ENCODE measurements around the gene TST. TPM values are rescaled to one million over a fixed set of nuclear protein-coding genes. Genes with fewer than 3 reads are reported as not detected.
A peak's percentile ranks its signal among the peaks of the same experiment; 100 is the strongest.
"Not testable (repeated sequence)": the region's sequence is repeated elsewhere in the genome, so short reads cannot be mapped to it uniquely, and the experiment has no call there.

TST gene
- total RNA-seq, 1 experiment from 2014 or later, result 29.6 TPM

GRCh38 chr22:37012262-37012904 lies 6.9 kb downstream of the TST start:
- peak; percentile 51 for DNase-seq

DNA sequence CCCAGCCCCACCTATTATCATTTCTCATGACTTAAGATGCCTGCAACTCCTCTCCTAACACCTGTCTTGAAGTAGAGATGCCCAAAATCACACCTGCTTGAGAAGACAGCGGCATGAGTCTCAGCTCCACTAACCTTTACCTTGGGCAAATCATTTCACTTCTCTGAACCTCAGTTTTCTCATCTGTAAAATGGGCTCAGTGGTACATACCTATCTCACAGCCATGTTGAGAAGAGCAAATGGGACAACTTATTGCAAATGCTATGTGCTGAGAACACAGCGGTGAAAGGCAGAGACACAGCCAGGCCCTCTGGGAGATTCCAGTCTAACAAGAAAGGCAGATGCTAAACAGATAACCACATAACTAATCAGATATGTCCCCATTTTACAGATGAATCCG lies 7.8 kb downstream of the TST start:
- Histone ChIP-seq H3K4me3 (no peak overlapping the region), H3K27me3 (no peaks in the 10 kb centered on the region; the same call in 1 of the 2 replicates), H3K9me3 (no peaks in the 10 kb centered on the region), H3K36me3 (no peaks in the 10 kb centered on the region)
- no peak for DNase-seq

More at GRCh38 chr22:37012262-37012904, 6.9 kb downstream of the TST start:
- Histone ChIP-seq H3K27me3 (no peaks in the 10 kb centered on the region), H3K36me3 (no peaks in the 10 kb centered on the region), H3K9me3 (no peaks in the 10 kb centered on the region), H3K4me3 (no peak overlapping the region)

DNA sequence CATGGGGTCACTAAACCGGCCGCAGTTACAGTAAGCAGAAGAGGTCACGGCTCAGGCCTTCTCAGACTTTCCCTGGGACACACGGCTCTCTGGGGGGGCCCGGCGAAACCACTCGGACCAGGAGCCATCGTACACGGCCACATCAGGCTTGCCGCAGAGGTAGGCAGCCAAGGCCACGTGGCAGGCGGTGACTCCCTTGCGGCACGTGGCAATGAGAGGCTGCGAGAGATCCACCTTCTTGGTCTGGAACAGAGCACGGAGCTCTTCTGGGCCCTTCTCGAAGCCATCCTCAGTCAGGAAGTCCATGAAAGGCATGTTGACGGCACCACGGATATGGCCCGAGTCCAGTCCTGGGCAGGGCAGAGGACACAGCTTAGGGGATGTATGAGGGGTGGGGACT lies 8.3 kb downstream of the TST start:
- no peaks in the 10 kb centered on the region for H3K36me3 ChIP-seq
- no peak for DNase-seq
- no peak overlapping the region for H3K4me3 ChIP-seq
- H3K27me3 ChIP-seq, result no peaks in the 10 kb centered on the region; the same call in 1 of the 2 replicates
- H3K9me3 ChIP-seq, result no peaks in the 10 kb centered on the region; the same call in 1 of the 2 replicates

GRCh38 chr22:37010174-37010573 lies 9.1 kb downstream of the TST start:
- no peak for DNase-seq
- Histone ChIP-seq H3K4me3 (no peak overlapping the region), H3K27me3 (no peaks in the 10 kb centered on the region; the same call in 1 of the 2 replicates), H3K36me3 (no peaks in the 10 kb centered on the region), H3K9me3 (no peaks in the 10 kb centered on the region; the same call in 1 of the 2 replicates)

DNA sequence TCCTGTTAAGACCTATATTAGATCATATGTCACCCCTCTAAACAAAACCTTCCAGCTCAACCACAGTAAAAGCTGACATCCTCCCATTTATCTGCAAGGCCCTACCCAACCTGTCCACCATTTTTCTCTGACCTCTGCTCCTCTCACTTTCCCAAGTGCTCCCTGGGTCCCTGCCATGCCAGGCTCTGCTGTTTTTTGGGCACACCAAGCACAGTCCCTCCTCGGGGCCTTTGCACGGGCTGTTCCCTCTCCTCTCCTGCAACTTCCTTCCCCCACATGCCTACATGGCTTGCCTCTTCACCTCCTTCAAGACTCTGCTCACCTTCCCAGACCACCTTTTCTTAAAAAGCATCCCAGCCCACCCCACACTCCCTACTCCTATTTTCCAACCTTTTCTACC lies 9.8 kb downstream of the TST start:
- DNase-seq, result no peak
- Histone ChIP-seq H3K36me3 (no peaks in the 10 kb centered on the region), H3K27me3 (no peaks in the 10 kb centered on the region; the same call in 1 of the 2 replicates), H3K4me3 (no peak overlapping the region), H3K9me3 (peaks cover 3% of the 10 kb centered on the region)

DNA sequence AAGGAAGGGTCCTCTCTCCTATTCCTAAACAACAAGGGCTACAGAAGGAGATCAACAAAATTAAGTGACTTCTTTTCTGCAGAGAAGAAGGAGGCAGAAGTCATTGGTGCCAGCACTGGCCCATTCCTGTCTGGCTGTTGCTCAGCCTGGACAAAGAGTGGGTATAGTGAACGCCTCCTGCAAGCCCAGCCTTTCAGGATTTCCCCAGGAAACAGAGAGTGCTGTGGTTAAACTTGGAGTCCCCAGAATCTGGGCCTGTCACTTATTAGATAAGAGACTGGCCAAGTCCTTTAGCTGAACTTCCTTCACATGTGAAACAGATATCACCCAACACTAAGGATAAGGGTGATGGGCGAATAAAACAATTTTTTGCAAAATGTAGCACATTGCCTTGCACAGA lies 10.9 kb downstream of the TST start:
- Histone ChIP-seq H3K4me3 (no peak overlapping the region), H3K9me3 (peaks cover 3% of the 10 kb centered on the region), H3K27me3 (no peaks in the 10 kb centered on the region; the same call in 1 of the 2 replicates), H3K36me3 (no peaks in the 10 kb centered on the region)
- no peak for DNase-seq

DNA sequence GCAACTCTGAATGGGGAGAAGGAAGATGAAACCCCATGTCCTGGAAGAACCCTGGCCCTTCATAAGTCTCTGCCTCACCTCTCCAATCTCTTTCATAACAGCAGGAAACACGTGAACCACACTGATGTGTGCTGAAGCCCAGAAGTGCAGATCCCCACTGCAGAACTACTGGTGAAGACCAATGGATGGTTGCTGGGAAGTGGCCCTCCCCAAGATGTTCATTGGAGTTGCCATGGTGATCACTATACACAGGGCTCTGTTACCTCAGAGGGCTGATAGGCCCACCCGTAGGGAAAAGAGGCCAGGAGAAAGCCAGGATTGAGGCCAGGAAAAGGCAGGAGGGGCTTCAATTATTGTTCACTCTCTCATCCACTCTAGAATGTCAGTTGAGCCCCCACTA lies 11.6 kb downstream of the TST start:
- DNase-seq, result no peak
- Histone ChIP-seq H3K9me3 (peaks cover 3% of the 10 kb centered on the region), H3K36me3 (no peaks in the 10 kb centered on the region), H3K4me3 (no peak overlapping the region), H3K27me3 (no peaks in the 10 kb centered on the region; the same call in 1 of the 2 replicates)

DNA sequence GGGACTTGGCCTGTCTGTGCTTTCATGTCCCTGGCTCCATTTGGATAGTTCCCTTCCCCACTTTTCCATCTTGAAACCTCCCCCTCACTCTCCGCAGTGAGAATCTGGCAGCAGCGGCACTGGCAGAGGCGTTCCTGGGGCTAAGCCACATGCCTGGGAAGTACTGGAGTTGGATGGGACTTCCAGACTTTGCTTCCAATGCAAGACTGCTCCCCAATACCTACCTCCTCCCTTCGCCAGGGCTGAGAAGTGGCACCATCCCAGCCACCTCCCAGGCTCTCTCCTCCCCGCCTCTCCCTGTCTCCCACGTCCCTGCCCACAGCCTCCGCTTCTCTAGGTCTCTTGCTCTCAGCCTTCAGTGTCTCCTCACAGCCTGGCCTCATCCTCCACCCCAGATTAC lies 16.6 kb downstream of the TST start:
- Histone ChIP-seq H3K4me3 (no peak overlapping the region), H3K36me3 (no peaks in the 10 kb centered on the region), H3K27me3 (no peaks in the 10 kb centered on the region; the same call in 1 of the 2 replicates), H3K9me3 (peaks cover 3% of the 10 kb centered on the region)
- no peak for DNase-seq

DNA sequence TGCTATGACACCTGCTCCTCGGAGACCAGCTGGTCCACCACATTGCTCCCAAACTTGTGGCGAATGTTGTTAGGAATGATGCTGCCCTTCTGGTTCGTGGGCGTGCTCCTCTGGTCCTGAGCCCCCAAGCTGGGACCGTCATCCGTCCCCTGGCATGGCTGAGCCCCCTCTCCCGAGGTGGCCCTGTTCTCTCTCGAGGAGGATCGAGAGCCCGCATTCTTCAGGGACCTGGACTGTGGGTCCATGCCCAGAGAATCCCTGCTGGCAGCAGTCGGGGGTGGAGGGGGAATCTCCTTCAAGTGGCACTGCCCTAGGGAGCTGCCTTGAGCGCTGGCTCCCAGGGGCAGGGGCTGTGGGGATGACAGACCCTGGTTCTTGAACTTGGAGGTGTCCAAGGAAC lies 17.4 kb downstream of the TST start:
- Histone ChIP-seq H3K27me3 (no peaks in the 10 kb centered on the region; the same call in 1 of the 2 replicates), H3K9me3 (peaks cover 3% of the 10 kb centered on the region), H3K4me3 (no peak overlapping the region), H3K36me3 (no peaks in the 10 kb centered on the region)
- no peak for DNase-seq

GRCh38 chr22:37000676-37001534 lies 18.3 kb downstream of the TST start:
- H3K27me3 ChIP-seq, result no peaks in the 10 kb centered on the region; the same call in 1 of the 2 replicates
- no peaks in the 10 kb centered on the region for H3K36me3 ChIP-seq
- H3K4me3 ChIP-seq, result no peak overlapping the region
- no peak for DNase-seq
- H3K9me3 ChIP-seq, result peaks cover 3% of the 10 kb centered on the region

GRCh38 chr22:36999463-36999862 lies 19.8 kb downstream of the TST start:
- no peak for DNase-seq
- no peaks in the 10 kb centered on the region; the same call in 1 of the 2 replicates for H3K27me3 ChIP-seq
- no peaks in the 10 kb centered on the region for H3K9me3 ChIP-seq
- H3K36me3 ChIP-seq, result no peaks in the 10 kb centered on the region
- H3K4me3 ChIP-seq, result no peak overlapping the region

GRCh38 chr22:36998620-36999351 lies 20.5 kb downstream of the TST start:
- H3K4me3 ChIP-seq, result no peak overlapping the region
- DNase-seq, result peak; percentile 68
- H3K9me3 ChIP-seq, result no peaks in the 10 kb centered on the region
- no peaks in the 10 kb centered on the region for H3K36me3 ChIP-seq
- peaks cover 5% of the 10 kb centered on the region; the same call in 1 of the 2 replicates for H3K27me3 ChIP-seq

DNA sequence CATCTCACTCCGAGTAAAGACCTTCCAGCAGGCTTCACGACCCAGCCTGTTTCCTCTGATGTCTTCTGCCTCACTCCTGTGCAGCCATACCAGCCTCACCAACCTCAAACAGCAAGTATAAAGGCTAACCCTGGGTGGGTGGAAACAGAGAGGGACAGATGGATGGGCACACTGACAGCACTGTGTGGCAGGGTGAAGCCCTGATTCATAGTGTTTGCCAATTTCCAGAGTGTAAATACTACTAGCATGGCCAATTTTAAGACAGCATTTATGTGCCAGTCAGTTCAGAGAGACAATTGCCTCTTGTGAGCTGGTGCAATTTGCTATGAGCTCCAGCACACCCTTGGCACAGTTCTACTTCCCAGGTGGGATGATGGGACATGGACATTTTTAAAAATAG lies 21.5 kb downstream of the TST start:
- DNase-seq, result no peak
- Histone ChIP-seq H3K4me3 (no peak overlapping the region), H3K27me3 (peaks cover 8% of the 10 kb centered on the region; the same call in 1 of the 2 replicates), H3K36me3 (no peaks in the 10 kb centered on the region), H3K9me3 (no peaks in the 10 kb centered on the region)

GRCh38 chr22:36991206-36991605 lies 28.0 kb downstream of the TST start:
- no peaks in the 10 kb centered on the region for H3K36me3 ChIP-seq
- H3K27me3 ChIP-seq, result peaks cover 47% of the 10 kb centered on the region
- DNase-seq, result peak; percentile 54
- H3K9me3 ChIP-seq, result peaks cover under 1% of the 10 kb centered on the region
- H3K4me3 ChIP-seq, result no peak overlapping the region

GRCh38 chr22:36990457-36990856 lies 28.8 kb downstream of the TST start:
- Histone ChIP-seq H3K27me3 (peaks cover 47% of the 10 kb centered on the region), H3K36me3 (no peaks in the 10 kb centered on the region), H3K4me3 (no peak overlapping the region), H3K9me3 (peaks cover 8% of the 10 kb centered on the region)
- no peak for DNase-seq

- not testable (repeated sequence) for H3K36me3 ChIP-seq, H3K4me3 ChIP-seq, H3K9me3 ChIP-seq, DNase-seq
- peaks cover 45% of the 10 kb centered on the region for H3K27me3 ChIP-seq
These were observed 30.2 kb downstream of the TST start for GRCh38 chr22:36989012-36989411.

Data from MG63 (cell line).